Heart right ventricle (tissue), 16 donors: ENCODE data around the gene BHLHE40. TPM values are rescaled to one million over a fixed set of nuclear protein-coding genes. Genes with fewer than 3 reads are reported as not detected.

Source experiments
- ATAC-seq, 8 donors: fragments of 200-7000 bp; cut with Tn5 transposase; one replicate each; pipeline ENCODE4 v1.9.1; 2020; ENCODE audit warnings: mild to moderate bottlenecking in 8 of 8, moderate library complexity in 8 of 8, moderate number of reproducible peaks in 1 of 8
- DNase-seq, 2 donors: peaks; one replicate each; pipeline ENCODE4 v3.0.0-alpha.2; 2020
- H3K27ac ChIP-seq, 10 donors: fragments of 200-600 bp; sonication (generic) in 2 of 10; one replicate each; pipeline versions ENCODE4 v1.5.0 to v1.8.0; 2020 to 2022; ENCODE audit warnings: mild to moderate bottlenecking in 3 of 10
- H3K27me3 ChIP-seq, 7 donors: fragments of 200-600 bp; one replicate each; pipeline ENCODE4 v1.8.0; 2021 to 2022; ENCODE audit warnings: mild to moderate bottlenecking in 2 of 7
- H3K36me3 ChIP-seq, 9 donors: fragments of 200-600 bp; sonication (generic) in 1 of 9; one replicate each; pipeline versions ENCODE4 v1.5.0 to v1.8.0; 2020 to 2022; ENCODE audit warnings: mild to moderate bottlenecking in 2 of 9
- H3K4me1 ChIP-seq, 9 donors: fragments of 200-600 bp; sonication (generic) in 1 of 9; one replicate each; pipeline versions ENCODE4 v1.5.0 to v1.8.0; 2020 to 2022; ENCODE audit warnings: mild to moderate bottlenecking in 4 of 9
- H3K4me3 ChIP-seq, 10 donors: fragments of 200-600 bp; sonication (generic) in 2 of 10; one replicate each; pipeline versions ENCODE4 v1.5.0 to v1.8.0; 2020 to 2022; ENCODE audit warnings: mild to moderate bottlenecking in 7 of 10, moderate library complexity in 2 of 10
- H3K9me3 ChIP-seq, 11 donors: fragments of 200-600 bp in 10 of 11; sonication (generic) in 2 of 11; one replicate each; pipeline versions ENCODE4 v1.5.0 to v1.8.0; 2013 to 2022; ENCODE audit warnings: mild to moderate bottlenecking in 2 of 11, control low read depth in 1 of 11, moderate library complexity in 1 of 11
- CTCF ChIP-seq, 9 donors: fragments of 200-600 bp; sonication (generic) in 2 of 9; IDR thresholded peaks; one replicate each; pipeline versions ENCODE4 v1.5.0 to v1.8.0; 2021 to 2022; ENCODE audit warnings: antibody characterized with exemption in 9 of 9, mild to moderate bottlenecking in 5 of 9, moderate library complexity in 1 of 9
- WGBS, 2 donors: extraction: QIAGEN DNeasy Blood & Tissue Kit; methylation state at CpG; one replicate each; pipeline ENCODE4 v1.1.7; 2013; ENCODE audit warnings: inconsistent platforms in 1 of 2; 5-methylcytosine and 5-hydroxymethylcytosine counted together
- intact Hi-C, 10 donors: fragments of 100-400 bp; cut with DNase I; formaldehyde crosslinking; loops; one replicate each; pipeline versions ENCODE4 v1.11.1 to v1.14.2; 2022
- polyA plus RNA-seq, 2 donors: library from polyadenylated mRNA; stranded (reverse); fragments of 200-250 nt; gene quantifications; one replicate each; pipeline ENCODE4 v1.2.3, GENCODE V29; 2013
- total RNA-seq, 10 donors: library from RNA; stranded (reverse); fragmentation: NEBNext Ultra II Directional in 3 of 10; extraction: Animal tissue kit (Norgen Biotek cat#: 25700) in 3 of 10; gene quantifications; one replicate each; pipeline versions ENCODE4 v1.2.1 to v1.2.4, GENCODE V29; 2021 to 2023
- donor health status: Arrhythmogenic right ventricular cardiomyopathy.
- donor health status: ischemic (EF 13 %, LVEDD 7.1; RV severe dilation, severe dysfunction).
- donor health status: healthy with polysubstance abuse.
- donor health status: DM: no; HTN: yes; CAD: no.
- donor health status: DM: no; HTN: no; CAD: no.
- donor health status: ischemic (EF 25% LVEDD 6.9; RV normal size, moderate dysfunction).
- donor health status: ischemic (EF 25% LVEDD 5.7; RV mildly dilated, moderate dysfunction).
- donor health status: healthy.
- donor health status: DM: yes; HTN: yes; CAD: no.
- donor health status: Ischemic cardiomyopathy.
- donor health status: ischemic (EF 35%, LVEDD 5.7; RV mildly dilated, moderate dysfunction).
- donor health status: nonischemic (EF 11% LVEDD 7.7; RV severe dilation, severe dysfunction).
- donor health status: DM: yes; HTN: yes; CAD: no.
- donor health status: PGD.
- donor health status: ischemic (EF 29% LVEDD 5.4; RV normal size, mild dysfunction).
- donor health status: nonischemic (EF 23%, LVEDD 6.1; RV moderate dilation, normal function).

BHLHE40 gene
- total and polyA plus RNA-seq, 12 donors: 10.0 to 209 (median 49.7) TPM

- TF ChIP-seq CTCF (IDR thresholded peaks at IDR 0.05): peak in 1 of 9 donors; percentile 12
- Histone ChIP-seq H3K27ac (no peak overlapping the region), H3K4me1 (peaks cover 0 to under 1% (median 0%) of the 10 kb centered on the region in 9 donors), H3K36me3 (no peaks in the 10 kb centered on the region), H3K9me3 (no peaks in the 10 kb centered on the region), H3K27me3 (no peaks in the 10 kb centered on the region), H3K4me3 (no peak overlapping the region)
- DNase-seq (no peak), ATAC-seq (no peak)
- 95 to 97% methylated on average over 1 of the region's 1 CpG for WGBS, 2 donors
- intact Hi-C loops: no loop called here
These were observed 35.7 kb upstream of the BHLHE40 start for GRCh38 chr3:4943549-4943948.

DNA sequence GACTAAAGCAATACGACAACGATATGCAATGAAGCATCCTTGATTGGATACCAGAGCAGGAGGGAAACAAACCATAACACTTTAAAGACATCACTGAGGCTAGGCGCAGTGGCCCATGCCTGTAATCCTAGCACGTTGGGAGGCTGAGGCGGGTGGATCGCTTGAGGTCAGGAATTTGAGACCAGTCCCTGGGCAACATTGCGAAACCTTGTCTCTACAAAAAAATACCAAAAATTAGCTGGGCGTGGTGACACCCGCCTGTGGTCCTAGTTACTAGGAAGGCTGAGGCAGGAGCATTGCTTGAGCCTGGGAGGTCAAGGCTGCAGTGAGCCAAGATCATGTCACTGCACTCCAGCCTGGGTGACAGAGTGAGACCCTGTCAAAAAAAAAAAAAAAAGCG lies 33.9 kb upstream of the BHLHE40 start:
- Histone ChIP-seq H3K27ac (no peak overlapping the region), H3K9me3 (no peaks in the 10 kb centered on the region), H3K4me1 (peaks cover 0 to 17% (median 9%) of the 10 kb centered on the region in 9 donors), H3K27me3 (no peaks in the 10 kb centered on the region), H3K4me3 (no peak overlapping the region), H3K36me3 (no peaks in the 10 kb centered on the region)
- DNase-seq (no peak), ATAC-seq (no peak)
- TF ChIP-seq CTCF (IDR thresholded peaks at IDR 0.05): no peak
- intact Hi-C loops: no loop called here
- WGBS, 2 donors: 96% methylated on average over 10 of the region's 10 CpGs

- intact Hi-C loops: no loop called here
- Histone ChIP-seq H3K27me3 (no peaks in the 10 kb centered on the region), H3K9me3 (no peaks in the 10 kb centered on the region), H3K4me1 (peaks cover 0 to 23% (median 9%) of the 10 kb centered on the region in 9 donors), H3K27ac (no peak overlapping the region), H3K36me3 (no peaks in the 10 kb centered on the region), H3K4me3 (no peak overlapping the region)
- TF ChIP-seq CTCF (IDR thresholded peaks at IDR 0.05): no peak
- WGBS, 2 donors: 96 to 98% methylated on average over 5 of the region's 5 CpGs
- DNase-seq (no peak), ATAC-seq (no peak)
These were observed 32.2 kb upstream of the BHLHE40 start for GRCh38 chr3:4947028-4947427.

DNA sequence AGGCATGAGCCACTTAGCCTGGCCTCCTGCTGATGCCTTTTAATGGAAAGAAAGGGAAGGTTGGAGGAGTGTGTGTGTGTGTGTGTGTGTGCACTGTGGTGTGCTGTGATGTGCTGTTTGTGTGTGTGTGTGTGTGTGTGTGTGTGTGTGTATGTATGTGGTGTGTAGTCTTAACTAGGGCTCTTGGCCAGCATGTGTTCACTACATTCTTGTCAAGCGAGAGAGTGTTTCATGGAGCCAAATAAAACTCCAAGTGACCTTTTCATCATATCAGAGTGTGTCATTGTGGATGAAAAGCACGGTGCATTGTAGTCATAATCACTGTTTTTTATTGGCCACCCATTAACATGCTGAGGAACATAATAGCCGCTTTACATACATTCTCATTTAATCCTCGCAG lies 30.8 kb upstream of the BHLHE40 start:
- peaks cover 0 to 23% (median 9%) of the 10 kb centered on the region in 9 donors for H3K4me1 ChIP-seq
- intact Hi-C loops: no loop called here
- no peak overlapping the region for H3K4me3 ChIP-seq
- H3K27me3 ChIP-seq: no peaks in the 10 kb centered on the region
- no peaks in the 10 kb centered on the region for H3K36me3 ChIP-seq
- ATAC-seq (peak in 7 of 8 donors; percentile 52 to 84 (median 77)), DNase-seq (no peak)
- WGBS, 2 donors: 56 to 64% methylated on average over 4 of the region's 4 CpGs
- H3K27ac ChIP-seq: no peak overlapping the region
- no peak for TF ChIP-seq CTCF (IDR thresholded peaks at IDR 0.05)
- H3K9me3 ChIP-seq: no peaks in the 10 kb centered on the region
